ENCODE data around the gene APOOL.
"Not testable (repeated sequence)": the region's sequence is repeated elsewhere in the genome, so short reads cannot be mapped to it uniquely, and the experiment has no call there.

APOOL gene

GRCh38 chrX:85003655-85004244 is at the start of gene APOOL:
APOOL (plus strand) TSS chrX:85003877; CDS start chrX:85003913, 36 bp downstream.
- peak; percentile 80 for DNase-seq (ENCODE audit: low spot score)

GRCh38 chrX:84956304-84956703 is 47.4 kb upstream of the APOOL start:
- DNase-seq (ENCODE audit: low spot score): no peak

GRCh38 chrX:84974803-84975202 is 28.9 kb upstream of the APOOL start:
- DNase-seq (ENCODE audit: low spot score): no peak

- not testable (repeated sequence) for DNase-seq (ENCODE audit: low spot score)
These were observed 11.9 kb upstream of the APOOL start for GRCh38 chrX:84991739-84992138.

GRCh38 chrX:84993150-84993549 is 10.5 kb upstream of the APOOL start:
- DNase-seq (ENCODE audit: low spot score): no peak

GRCh38 chrX:85001344-85001743 is 2.3 kb upstream of the APOOL start:
- no peak for DNase-seq (ENCODE audit: low spot score)

- no peak for DNase-seq (ENCODE audit: low spot score)
These were observed 578 bp downstream of the APOOL start for GRCh38 chrX:85004255-85004654.

GRCh38 chrX:85012098-85012497 is 8.4 kb downstream of the APOOL start:
- DNase-seq (ENCODE audit: low spot score): no peak

- DNase-seq (ENCODE audit: low spot score): not testable (repeated sequence)
These were observed 11.7 kb downstream of the APOOL start for GRCh38 chrX:85015351-85015750.

GRCh38 chrX:85017721-85018120 is 14.0 kb downstream of the APOOL start:
- no peak for DNase-seq (ENCODE audit: low spot score)

GRCh38 chrX:85018471-85018870 is 14.8 kb downstream of the APOOL start:
- no peak for DNase-seq (ENCODE audit: low spot score)

- DNase-seq (ENCODE audit: low spot score): no peak
These were observed 16.5 kb downstream of the APOOL start for GRCh38 chrX:85020216-85020615.

GRCh38 chrX:85024044-85024443 is 20.4 kb downstream of the APOOL start:
- no peak for DNase-seq (ENCODE audit: low spot score)

- DNase-seq (ENCODE audit: low spot score): no peak
These were observed 20.9 kb downstream of the APOOL start for GRCh38 chrX:85024562-85024961.

GRCh38 chrX:85026170-85026569 is 22.5 kb downstream of the APOOL start:
- no peak for DNase-seq (ENCODE audit: low spot score)

GRCh38 chrX:85029043-85029442 is 25.4 kb downstream of the APOOL start:
- DNase-seq (ENCODE audit: low spot score): no peak

- no peak for DNase-seq (ENCODE audit: low spot score)
These were observed 27.8 kb downstream of the APOOL start for GRCh38 chrX:85031505-85031904.

- DNase-seq (ENCODE audit: low spot score): no peak
These were observed 33.4 kb downstream of the APOOL start for GRCh38 chrX:85037114-85037513.

- no peak for DNase-seq (ENCODE audit: low spot score)
These were observed 48.0 kb downstream of the APOOL start for GRCh38 chrX:85051627-85052026.

- no peak for DNase-seq (ENCODE audit: low spot score)
These were observed 48.5 kb downstream of the APOOL start for GRCh38 chrX:85052205-85052604.

- DNase-seq (ENCODE audit: low spot score): no peak
These were observed 49.1 kb downstream of the APOOL start for GRCh38 chrX:85052636-85053343.

- no peak for DNase-seq (ENCODE audit: low spot score)
These were observed 62.0 kb downstream of the APOOL start for GRCh38 chrX:85065512-85066198.

GRCh38 chrX:85077247-85077646 is 73.6 kb downstream of the APOOL start:
- DNase-seq (ENCODE audit: low spot score): not testable (repeated sequence)
